NCI-H226 (cell line): ENCODE measurements around the gene ZDHHC23.

ENCODE experiments used
- DNase-seq: peaks from one replicate; pipeline ENCODE4 v3.0.0-alpha.2; 2015

The ZDHHC23 gene

DNA sequence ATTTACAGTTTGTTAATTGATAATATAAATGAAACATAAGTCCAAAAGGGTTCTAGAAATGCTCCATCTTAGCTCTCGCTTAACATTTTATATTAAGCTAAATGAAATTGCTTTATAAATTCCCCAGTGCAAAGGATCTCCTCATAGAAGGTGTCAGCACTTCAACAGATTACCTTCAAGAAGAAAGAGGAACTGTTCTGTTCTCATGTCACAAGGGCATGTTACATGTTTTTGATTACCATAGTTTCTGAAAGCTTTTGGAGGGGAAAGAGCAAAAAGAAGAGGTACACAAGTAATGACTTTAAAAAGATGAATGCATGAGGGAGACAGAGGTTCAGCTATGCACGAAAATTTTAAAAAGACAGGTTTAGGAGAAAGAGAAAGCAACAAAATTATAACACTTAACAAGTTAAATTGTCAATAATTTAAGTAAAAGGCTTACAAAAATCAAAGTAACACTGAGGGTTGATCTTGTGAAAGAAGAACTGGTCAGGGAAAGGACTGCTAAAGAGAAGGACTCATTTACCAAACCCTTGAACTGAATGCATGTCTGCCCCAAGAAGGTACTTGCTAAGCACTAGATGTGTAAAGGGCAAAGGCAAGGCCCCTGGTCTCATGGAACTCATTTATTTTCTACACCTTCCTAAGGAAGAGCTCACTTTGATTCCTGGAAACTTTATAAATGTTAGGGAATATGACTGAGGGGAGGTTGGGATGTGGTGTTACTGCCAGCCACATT lies 63.4 kb downstream of the ZDHHC23 start:
- no peak for DNase-seq
